BJ (cell line): ENCODE data around the gene NGFR. TPM values are rescaled to one million over a fixed set of nuclear protein-coding genes. Genes with fewer than 3 reads are reported as not detected.

Experiments used
- CTCF ChIA-PET: fragments of 350-600 bp; formaldehyde crosslinking; extraction: SDS; loops from one replicate; lab custom pipeline; 2021; ENCODE audit warnings: antibody characterized with exemption, inconsistent platforms; lab: Yijun Ruan, JAX
- POLR2A ChIA-PET: fragments of 300-600 bp; sonication (Branson Sonifier 250); formaldehyde crosslinking; extraction: SDS; loops from one replicate; lab custom pipeline; 2021; ENCODE audit warnings: antibody characterized with exemption; lab: Charles Lee
- DNase-seq: peaks from one replicate; pipeline ENCODE4 v3.0.0-alpha.2; 2011; ENCODE audit warnings: low read depth
- H3K27me3 ChIP-seq: 2 replicates; pipeline ENCODE4 v1.6.0; 2011; ENCODE audit warnings: low read length; ENCODE audit not compliant: control insufficient read depth, insufficient read depth
- H3K36me3 ChIP-seq: 2 replicates; pipeline ENCODE4 v1.5.1; 2011; ENCODE audit warnings: low read length; ENCODE audit not compliant: control insufficient read depth, insufficient read depth
- H3K4me3 ChIP-seq: 2 replicates; pipeline ENCODE4 v1.5.1; 2011; ENCODE audit warnings: low read depth, mild to moderate bottlenecking, control low read depth, low read length
- CTCF ChIP-seq: IDR thresholded peaks from 2 replicates; pipeline ENCODE4 v1.5.1; 2011; ENCODE audit warnings: low read depth, mild to moderate bottlenecking, control low read depth, inconsistent platforms, low read length, moderate library complexity; ENCODE audit not compliant: insufficient read depth
- polyA plus RNA-seq: library from polyadenylated mRNA; depleted of rRNA; stranded (reverse); fragments of >200 nt; gene quantifications from 2 replicates; pipeline ENCODE4 v1.2.3, GENCODE V29; 2011

NGFR gene
- polyA plus RNA-seq, 1 experiment: 0.10 TPM

- CTCF ChIA-PET: interaction anchor here (1.5 kb wide), 1 partner anchor 105 kb away, joined by 5 read pairs; no protein-coding TSS in a partner anchor
- no peak for DNase-seq
Observed at GRCh38 chr17:49450735-49451134, 44.4 kb upstream of the NGFR start.

GRCh38 chr17:49452201-49452600, 42.9 kb upstream of the NGFR start:
- POLR2A ChIA-PET: no interaction called here
- TF ChIP-seq CTCF: no peak
- Histone ChIP-seq H3K4me3 (no peak overlapping the region), H3K36me3 (no peaks in the 10 kb centered on the region), H3K27me3 (no peaks in the 10 kb centered on the region)
- no peak for DNase-seq
- CTCF ChIA-PET: interaction anchor here (0.9 to 1.0 kb wide), 2 partner anchors 17 to 105 kb away, joined by 3 to 7 read pairs; no protein-coding TSS in a partner anchor

More at GRCh38 chr17:49450735-49451134, 44.4 kb upstream of the NGFR start:
- POLR2A ChIA-PET: interaction anchor here (0.7 kb wide), 1 partner anchor 41 kb away, joined by 10 read pairs; no protein-coding TSS in a partner anchor
- Histone ChIP-seq H3K27me3 (peaks cover 3% of the 10 kb centered on the region; the same call in 1 of the 2 replicates), H3K36me3 (no peaks in the 10 kb centered on the region), H3K4me3 (no peak overlapping the region)
- no peak for TF ChIP-seq CTCF

GRCh38 chr17:49452661-49453060, 42.4 kb upstream of the NGFR start:
- Histone ChIP-seq H3K4me3 (no peak overlapping the region), H3K27me3 (no peaks in the 10 kb centered on the region), H3K36me3 (no peaks in the 10 kb centered on the region)
- DNase-seq: no peak
- TF ChIP-seq CTCF: no peak
- ChIA-PET POLR2A (no interaction called here), CTCF (interaction anchor here (0.6 to 1.0 kb wide), 3 partner anchors 17 to 356 kb away, joined by 3 to 7 read pairs (median 3); no protein-coding TSS in a partner anchor)

- no peak for TF ChIP-seq CTCF
- DNase-seq: no peak
- CTCF ChIA-PET: interaction anchor here (1.0 to 2.5 kb wide), 4 partner anchors 10 to 113 kb away, joined by 3 to 12 read pairs (median 4); no protein-coding TSS in a partner anchor
- Histone ChIP-seq H3K4me3 (no peak overlapping the region), H3K27me3 (peaks cover 2% of the 10 kb centered on the region; the same call in 1 of the 2 replicates), H3K36me3 (no peaks in the 10 kb centered on the region)
- POLR2A ChIA-PET: no interaction called here
Observed at GRCh38 chr17:49454050-49454449, 41.0 kb upstream of the NGFR start.

- no peak overlapping the region for H3K4me3 ChIP-seq
- ChIA-PET POLR2A (no interaction called here), CTCF (interaction anchor here (0.7 to 2.5 kb wide), 7 partner anchors 20 to 112 kb away, joined by 3 to 12 read pairs (median 5); partner anchors contain the start of gene NGFR)
- H3K27me3 ChIP-seq: peaks cover 7% of the 10 kb centered on the region
- DNase-seq: no peak
- no peaks in the 10 kb centered on the region for H3K36me3 ChIP-seq
- no peak for TF ChIP-seq CTCF
Observed at GRCh38 chr17:49455272-49455861, 39.7 kb upstream of the NGFR start.
